BLaER1 (cell line): ENCODE measurements around the gene ADGRL2.
A peak's percentile ranks its signal among the peaks of the same experiment; 100 is the strongest.

Source experiments
- H3K27ac ChIP-seq: shearing (Covaris generic); formaldehyde crosslinking; 2 replicates; pipeline ENCODE4 v1.8.1; 2022
- H3K27me3 ChIP-seq: shearing (Covaris generic); formaldehyde crosslinking; 2 replicates; pipeline ENCODE4 v1.8.1; 2022
- H3K36me3 ChIP-seq: shearing (Covaris generic); formaldehyde crosslinking; 2 replicates; pipeline ENCODE4 v1.8.1; 2022
- H3K4me1 ChIP-seq: shearing (Covaris generic); formaldehyde crosslinking; 2 replicates; pipeline ENCODE4 v1.8.1; 2022
- H3K4me2 ChIP-seq: shearing (Covaris generic); formaldehyde crosslinking; 2 replicates; pipeline ENCODE4 v1.8.1; 2022
- H3K4me3 ChIP-seq: shearing (Covaris generic); formaldehyde crosslinking; 2 replicates; pipeline ENCODE4 v1.8.1; 2022
- H3K9ac ChIP-seq: shearing (Covaris generic); formaldehyde crosslinking; 2 replicates; pipeline ENCODE4 v1.8.1; 2022
- H3K9me3 ChIP-seq: shearing (Covaris generic); formaldehyde crosslinking; 2 replicates; pipeline ENCODE4 v1.8.1; 2022
- H4K20me1 ChIP-seq: shearing (Covaris generic); formaldehyde crosslinking; 2 replicates; pipeline ENCODE4 v1.8.1; 2022
- Cebpa-rat ChIP-seq: shearing (Covaris generic); IDR thresholded peaks from 2 replicates; pipeline ENCODE4 v1.8.1; 2022

ADGRL2 gene

GRCh38 chr1:81889166-81889565 is 88.4 kb downstream of the ADGRL2 start:
- no peaks in the 10 kb centered on the region for H3K9me3 ChIP-seq
- H4K20me1 ChIP-seq, result no peaks in the 10 kb centered on the region
- H3K36me3 ChIP-seq, result no peaks in the 10 kb centered on the region
- no peak overlapping the region for H3K9ac ChIP-seq
- H3K4me2 ChIP-seq, result no peak overlapping the region
- no peaks in the 10 kb centered on the region for H3K27me3 ChIP-seq
- H3K4me3 ChIP-seq, result no peak overlapping the region
- no peaks in the 10 kb centered on the region for H3K4me1 ChIP-seq
- H3K27ac ChIP-seq, result no peak overlapping the region
- no peak for TF ChIP-seq Cebpa-rat

GRCh38 chr1:81894867-81895266 is 94.1 kb downstream of the ADGRL2 start:
- Histone ChIP-seq H3K9me3 (no peaks in the 10 kb centered on the region), H3K9ac (no peak overlapping the region), H3K27me3 (no peaks in the 10 kb centered on the region), H3K4me3 (no peak overlapping the region), H3K4me2 (no peak overlapping the region), H4K20me1 (no peaks in the 10 kb centered on the region), H3K27ac (no peak overlapping the region), H3K4me1 (no peaks in the 10 kb centered on the region), H3K36me3 (no peaks in the 10 kb centered on the region)
- TF ChIP-seq Cebpa-rat, result no peak

DNA sequence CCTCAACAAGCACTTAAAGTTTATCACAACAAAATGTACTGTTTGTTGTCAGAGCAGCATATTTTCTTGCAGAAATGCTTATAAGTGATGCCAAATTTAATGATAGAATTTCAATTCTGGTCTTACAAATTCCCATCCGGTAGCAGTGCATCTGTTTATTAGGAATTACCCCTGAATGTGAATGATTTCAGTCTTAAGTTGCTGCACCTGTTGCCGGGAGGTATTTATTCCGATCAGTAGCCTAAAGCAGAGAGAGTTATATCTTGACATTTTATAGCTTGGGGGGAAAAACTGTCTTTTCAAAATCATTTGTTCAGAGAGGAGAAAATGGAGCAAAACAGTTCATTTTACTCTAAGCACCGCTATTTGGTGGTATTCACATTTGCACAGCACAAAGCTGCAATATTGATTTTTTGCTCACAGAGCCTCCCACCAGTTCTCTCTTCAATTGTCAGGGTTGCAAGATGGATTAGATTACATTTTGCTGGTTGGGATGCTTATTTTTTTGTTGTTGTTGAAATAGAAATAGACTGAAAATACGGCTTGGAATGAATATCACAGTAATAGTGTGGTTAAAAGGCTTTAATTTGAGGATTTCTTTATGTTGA is 98.6 kb downstream of the ADGRL2 start:
- Histone ChIP-seq H3K36me3 (no peaks in the 10 kb centered on the region), H3K4me2 (no peak overlapping the region), H3K9me3 (no peaks in the 10 kb centered on the region), H3K4me1 (peaks cover 8% of the 10 kb centered on the region; the same call in 1 of the 2 replicates), H3K27ac (no peak overlapping the region), H3K27me3 (no peaks in the 10 kb centered on the region), H4K20me1 (no peaks in the 10 kb centered on the region), H3K9ac (no peak overlapping the region), H3K4me3 (no peak overlapping the region)
- no peak for TF ChIP-seq Cebpa-rat

- Histone ChIP-seq H3K4me3 (no peak overlapping the region), H3K27ac (no peak overlapping the region), H3K9ac (no peak overlapping the region), H4K20me1 (no peaks in the 10 kb centered on the region), H3K4me1 (no peaks in the 10 kb centered on the region), H3K27me3 (no peaks in the 10 kb centered on the region), H3K36me3 (no peaks in the 10 kb centered on the region), H3K4me2 (no peak overlapping the region), H3K9me3 (no peaks in the 10 kb centered on the region)
- no peak for TF ChIP-seq Cebpa-rat
Measured at GRCh38 chr1:81907575-81907974, 106.8 kb downstream of the ADGRL2 start.

DNA sequence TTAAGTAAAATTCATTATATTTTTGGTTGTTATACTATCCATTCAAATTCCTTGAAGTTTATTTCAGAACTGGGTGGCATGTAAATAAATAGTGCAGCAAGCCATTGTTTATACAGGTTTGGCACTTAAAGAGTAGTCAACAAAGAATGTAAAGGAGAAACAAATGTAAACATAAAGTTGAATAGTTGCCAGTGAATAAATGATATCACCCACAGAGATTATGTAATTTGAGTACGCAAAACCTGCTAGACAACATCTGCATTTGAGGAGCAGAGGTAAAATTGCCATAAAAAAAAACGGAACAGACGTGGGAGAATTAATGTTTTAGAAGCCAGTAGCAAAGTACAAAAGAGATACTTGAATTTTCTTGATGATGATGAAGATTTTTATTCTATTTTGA is 111.6 kb downstream of the ADGRL2 start:
- H3K27ac ChIP-seq, result no peak overlapping the region
- H3K36me3 ChIP-seq, result no peaks in the 10 kb centered on the region
- no peaks in the 10 kb centered on the region for H4K20me1 ChIP-seq
- H3K4me1 ChIP-seq, result no peaks in the 10 kb centered on the region
- no peak overlapping the region for H3K4me3 ChIP-seq
- no peaks in the 10 kb centered on the region for H3K27me3 ChIP-seq
- no peak overlapping the region for H3K9ac ChIP-seq
- no peak overlapping the region for H3K4me2 ChIP-seq
- no peaks in the 10 kb centered on the region for H3K9me3 ChIP-seq
- TF ChIP-seq Cebpa-rat, result no peak

DNA sequence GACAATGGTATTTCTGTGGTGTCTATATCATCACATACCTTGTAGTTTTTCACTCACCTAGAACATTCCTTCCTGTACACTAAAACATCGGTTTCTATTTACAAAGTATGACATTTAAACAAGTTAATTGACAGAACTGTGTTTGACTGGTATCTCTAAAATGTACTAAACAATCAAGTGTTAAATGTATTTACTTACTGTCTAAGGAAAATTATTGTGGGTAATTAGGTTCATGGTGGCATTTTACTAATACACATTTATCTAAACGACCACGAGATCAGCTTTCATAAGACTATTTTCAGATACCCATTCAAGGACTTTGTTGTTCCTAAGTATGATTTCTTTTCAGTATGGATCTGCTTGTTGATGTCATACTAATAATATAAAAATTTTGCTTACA is 115.2 kb downstream of the ADGRL2 start:
- Histone ChIP-seq H3K4me3 (no peak overlapping the region), H3K4me2 (no peak overlapping the region), H3K9me3 (no peaks in the 10 kb centered on the region), H3K27me3 (no peaks in the 10 kb centered on the region), H3K9ac (no peak overlapping the region), H4K20me1 (no peaks in the 10 kb centered on the region), H3K4me1 (peaks cover 11% of the 10 kb centered on the region), H3K36me3 (no peaks in the 10 kb centered on the region), H3K27ac (no peak overlapping the region)
- no peak for TF ChIP-seq Cebpa-rat

DNA sequence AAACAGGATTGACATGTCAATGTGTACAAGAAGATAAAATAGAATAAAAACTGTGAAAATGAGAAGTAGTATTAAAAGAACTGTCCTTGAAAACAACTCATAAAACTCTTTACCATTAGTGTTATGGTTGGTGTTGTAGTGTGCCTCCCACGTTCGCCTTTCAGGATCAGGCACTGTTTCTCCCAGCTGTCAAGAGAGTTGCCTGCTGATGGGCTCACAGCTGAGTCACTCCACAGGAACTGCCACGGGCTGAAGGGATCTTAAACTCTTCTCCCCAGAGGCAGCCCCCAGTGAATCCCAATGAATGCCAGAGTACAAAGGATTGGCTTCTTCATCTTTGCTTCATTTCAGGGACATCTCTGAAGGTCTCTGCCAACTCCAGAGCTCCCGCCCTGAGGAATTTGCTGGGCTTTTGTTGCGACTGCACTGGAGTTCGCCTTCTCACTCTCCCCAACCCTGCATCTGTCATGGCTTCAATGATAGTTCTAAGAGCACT is 119.6 kb downstream of the ADGRL2 start:
- Histone ChIP-seq H3K9ac (no peak overlapping the region), H3K4me3 (no peak overlapping the region), H3K4me1 (peaks cover 11% of the 10 kb centered on the region), H3K36me3 (no peaks in the 10 kb centered on the region), H3K27ac (no peak overlapping the region), H4K20me1 (no peaks in the 10 kb centered on the region), H3K4me2 (peak overlapping the region; percentile 48), H3K27me3 (no peaks in the 10 kb centered on the region), H3K9me3 (no peaks in the 10 kb centered on the region)
- TF ChIP-seq Cebpa-rat, result no peak

DNA sequence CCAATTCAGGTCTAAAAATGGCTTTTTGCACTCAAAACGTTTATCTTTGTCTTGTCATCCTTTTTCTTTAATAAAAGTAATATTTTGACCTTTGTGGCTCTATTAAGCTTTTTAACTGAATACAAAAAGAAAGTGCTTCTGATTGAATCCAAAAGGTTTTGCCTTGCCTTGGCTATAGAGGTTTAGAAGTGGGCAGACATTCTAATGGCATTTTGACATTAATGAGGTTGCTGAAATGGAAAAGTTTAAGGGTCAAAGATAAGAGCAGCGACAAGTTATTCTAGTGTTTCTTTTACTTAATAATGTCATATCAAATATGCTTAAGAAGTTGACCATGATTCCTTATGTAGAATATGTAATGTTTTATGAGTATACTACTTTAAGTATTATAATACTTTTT is 120.2 kb downstream of the ADGRL2 start:
- H3K27me3 ChIP-seq, result no peaks in the 10 kb centered on the region
- H3K4me2 ChIP-seq, result peak overlapping the region; percentile 48
- no peak overlapping the region for H3K27ac ChIP-seq
- no peak overlapping the region for H3K9ac ChIP-seq
- H3K4me1 ChIP-seq, result peaks cover 11% of the 10 kb centered on the region
- TF ChIP-seq Cebpa-rat, result no peak
- H3K4me3 ChIP-seq, result no peak overlapping the region
- no peaks in the 10 kb centered on the region for H3K36me3 ChIP-seq
- no peaks in the 10 kb centered on the region for H3K9me3 ChIP-seq
- no peaks in the 10 kb centered on the region for H4K20me1 ChIP-seq

DNA sequence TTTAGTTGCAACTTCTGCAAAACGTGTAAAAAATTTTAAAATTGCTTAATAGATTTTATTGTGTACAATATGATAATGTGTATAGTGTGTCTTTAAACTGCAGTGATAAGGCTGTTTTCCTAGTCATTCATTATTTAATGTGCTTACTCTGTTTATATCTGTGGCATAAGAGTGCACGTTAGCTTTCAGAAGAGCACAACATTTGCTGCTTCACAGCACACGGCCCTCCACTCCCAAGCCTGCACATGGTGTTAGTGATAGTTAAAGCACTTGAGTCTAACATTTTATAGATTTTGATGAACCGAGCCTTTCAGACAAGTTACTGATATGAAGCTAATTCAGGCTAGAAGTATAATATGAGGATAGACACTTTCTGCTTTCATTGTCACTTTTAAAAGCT is 120.6 kb downstream of the ADGRL2 start:
- Histone ChIP-seq H3K4me2 (no peak overlapping the region), H3K9ac (no peak overlapping the region)

GRCh38 chr1:81921851-81922462 is 121.2 kb downstream of the ADGRL2 start:
- Histone ChIP-seq H3K9me3 (no peaks in the 10 kb centered on the region), H3K27ac (no peak overlapping the region), H3K36me3 (no peaks in the 10 kb centered on the region), H3K27me3 (no peaks in the 10 kb centered on the region), H3K9ac (no peak overlapping the region), H3K4me2 (no peak overlapping the region), H4K20me1 (no peaks in the 10 kb centered on the region), H3K4me1 (peaks cover 11% of the 10 kb centered on the region), H3K4me3 (no peak overlapping the region)
- TF ChIP-seq Cebpa-rat, result no peak

More for the DNA sequence above, 120.6 kb downstream of the ADGRL2 start:
- Histone ChIP-seq H3K27ac (no peak overlapping the region), H4K20me1 (no peaks in the 10 kb centered on the region), H3K9me3 (no peaks in the 10 kb centered on the region), H3K4me1 (peaks cover 11% of the 10 kb centered on the region), H3K36me3 (no peaks in the 10 kb centered on the region), H3K4me3 (no peak overlapping the region), H3K27me3 (no peaks in the 10 kb centered on the region)
- no peak for TF ChIP-seq Cebpa-rat
